DOHH2 (cell line): Measurements from ENCODE around the gene MAP3K15.

Source experiments
- EZH2phosphoT487 ChIP-seq: fragments of 200-600 bp; sonication (generic); IDR thresholded peaks from 2 replicates; pipeline ENCODE4 v1.6.1; 2017; ENCODE audit warnings: borderline replicate concordance, mild to moderate bottlenecking, antibody characterized with exemption, low read length, moderate library complexity, mixed read lengths
- TF ChIP-seq, protein P1 (sequence below): fragments of 200-600 bp; sonication (generic); IDR thresholded peaks from one replicate; pipeline ENCODE4 v1.5.1; 2014; ENCODE audit warnings: antibody characterized with exemption, mild to moderate bottlenecking, low read depth, low read length; ENCODE audit not compliant: poor library complexity, severe bottlenecking

DNA sequence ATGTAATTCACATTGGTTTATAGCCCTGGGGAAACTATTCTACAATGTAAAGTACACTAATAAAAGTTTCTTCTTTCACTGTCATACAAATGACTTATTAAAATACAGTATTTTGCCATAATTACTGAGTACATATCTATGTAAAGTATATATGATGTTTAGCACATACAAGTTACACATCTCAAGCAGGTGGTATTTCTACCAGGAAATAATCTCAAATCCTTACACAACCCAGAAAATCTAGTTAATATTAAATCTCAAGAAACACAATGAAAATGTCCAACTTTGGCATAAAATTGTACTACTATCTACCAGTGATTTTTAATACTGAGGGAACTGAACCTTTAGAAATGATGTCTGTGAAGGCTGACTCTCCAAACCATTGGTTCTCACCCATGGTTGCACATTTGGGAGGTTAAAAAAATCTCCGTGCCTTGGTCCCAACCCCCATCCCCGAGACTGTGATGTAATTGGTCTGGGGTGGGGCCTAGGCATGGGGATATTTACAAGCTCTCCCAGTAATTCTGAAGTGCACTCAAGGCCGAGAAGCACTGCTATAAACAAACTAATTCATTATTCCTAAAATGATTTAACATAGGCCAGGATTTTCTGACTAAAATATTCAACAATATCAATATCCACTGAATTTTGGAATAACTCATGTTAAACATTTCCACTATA lies 27.6 kb downstream of the MAP3K15 start:
- TF ChIP-seq, protein P1, sequence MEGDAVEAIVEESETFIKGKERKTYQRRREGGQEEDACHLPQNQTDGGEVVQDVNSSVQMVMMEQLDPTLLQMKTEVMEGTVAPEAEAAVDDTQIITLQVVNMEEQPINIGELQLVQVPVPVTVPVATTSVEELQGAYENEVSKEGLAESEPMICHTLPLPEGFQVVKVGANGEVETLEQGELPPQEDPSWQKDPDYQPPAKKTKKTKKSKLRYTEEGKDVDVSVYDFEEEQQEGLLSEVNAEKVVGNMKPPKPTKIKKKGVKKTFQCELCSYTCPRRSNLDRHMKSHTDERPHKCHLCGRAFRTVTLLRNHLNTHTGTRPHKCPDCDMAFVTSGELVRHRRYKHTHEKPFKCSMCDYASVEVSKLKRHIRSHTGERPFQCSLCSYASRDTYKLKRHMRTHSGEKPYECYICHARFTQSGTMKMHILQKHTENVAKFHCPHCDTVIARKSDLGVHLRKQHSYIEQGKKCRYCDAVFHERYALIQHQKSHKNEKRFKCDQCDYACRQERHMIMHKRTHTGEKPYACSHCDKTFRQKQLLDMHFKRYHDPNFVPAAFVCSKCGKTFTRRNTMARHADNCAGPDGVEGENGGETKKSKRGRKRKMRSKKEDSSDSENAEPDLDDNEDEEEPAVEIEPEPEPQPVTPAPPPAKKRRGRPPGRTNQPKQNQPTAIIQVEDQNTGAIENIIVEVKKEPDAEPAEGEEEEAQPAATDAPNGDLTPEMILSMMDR: no peak
- TF ChIP-seq EZH2phosphoT487: no peak
